IMR-90 (cell line): ENCODE data around the gene SLC6A6.
A peak's percentile ranks its signal among the peaks of the same experiment; 100 is the strongest.

Source experiments
- CEBPB ChIP-seq: IDR thresholded peaks from 2 replicates; pipeline ENCODE4 v1.6.1; 2012; ENCODE audit warnings: low read depth, low read length, improper control_type of control experiment
- MAFK ChIP-seq: IDR thresholded peaks from 2 replicates; pipeline ENCODE4 v1.6.1; 2012; ENCODE audit warnings: low read depth, low read length, improper control_type of control experiment
- MAZ ChIP-seq: IDR thresholded peaks from 2 replicates; pipeline ENCODE4 v1.6.1; 2012; ENCODE audit warnings: low read depth, mild to moderate bottlenecking, low read length, improper control_type of control experiment, moderate library complexity, borderline replicate concordance
- NFE2L2 ChIP-seq: fragments of 150-350 bp; IDR thresholded peaks from 2 replicates; pipeline ENCODE4 v1.6.1; 2016; ENCODE audit warnings: low read depth, mild to moderate bottlenecking, low read length
- POLR2A ChIP-seq: IDR thresholded peaks from 2 replicates; pipeline ENCODE4 v1.6.1; 2012; ENCODE audit warnings: mild to moderate bottlenecking, low read depth, low read length
- RAD21 ChIP-seq: IDR thresholded peaks from 2 replicates; pipeline ENCODE4 v1.6.1; 2012; ENCODE audit warnings: low read length, improper control_type of control experiment
- RFX5 ChIP-seq: IDR thresholded peaks from 2 replicates; pipeline ENCODE4 v1.8.0; 2012; ENCODE audit warnings: low read depth, mild to moderate bottlenecking, low read length, moderate library complexity
- SMC3 ChIP-seq: fragments of 150-350 bp; IDR thresholded peaks from 2 replicates; pipeline ENCODE4 v1.6.1; 2016; ENCODE audit warnings: low read depth, mild to moderate bottlenecking, antibody characterized with exemption, low read length, moderate library complexity
- TF ChIP-seq, protein P1 (sequence below): conservative IDR thresholded peaks from 2 replicates; pipeline ENCODE4 v1.5.1; 2012; ENCODE audit warnings: mild to moderate bottlenecking, low read depth, low read length, improper control_type of control experiment
- TF ChIP-seq, protein P2 (sequence below): fragments of 150-350 bp; IDR thresholded peaks from 2 replicates; pipeline ENCODE4 v1.6.1; 2017; ENCODE audit warnings: mild to moderate bottlenecking, antibody characterized with exemption, low read length, low read depth

DNA sequence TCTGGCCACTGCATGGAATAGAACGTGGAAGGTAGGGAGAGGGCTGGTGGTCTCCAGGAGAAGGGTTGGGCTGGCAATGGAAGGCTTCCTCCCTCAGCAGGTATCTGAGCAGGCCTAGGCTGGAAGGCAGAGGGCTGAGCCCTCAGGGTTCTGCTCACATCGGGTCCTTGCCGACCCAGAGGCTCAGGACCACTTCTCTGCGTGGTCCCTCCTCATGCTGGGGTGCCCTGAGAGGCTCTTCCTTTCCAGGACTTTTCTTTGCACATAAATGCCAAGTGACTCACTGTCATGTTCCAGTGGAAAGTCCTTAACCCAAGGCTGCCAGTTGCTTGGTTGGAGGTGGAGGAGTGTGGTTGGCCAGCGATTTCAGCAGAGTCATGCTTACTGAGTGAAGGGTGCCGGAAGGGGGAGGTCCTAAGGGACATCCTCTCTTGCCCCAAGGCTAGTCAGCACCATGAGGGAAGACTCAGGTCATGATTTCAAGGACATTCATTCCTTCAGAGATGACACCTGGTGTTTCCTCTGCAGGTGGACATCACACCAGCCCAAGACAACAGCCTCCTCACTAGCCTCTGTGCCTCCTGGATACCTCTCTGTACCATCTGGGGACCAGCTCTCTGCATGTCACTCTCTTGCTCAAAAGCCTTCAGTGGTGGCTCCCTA lies 8.2 kb downstream of the SLC6A6 start:
- TF ChIP-seq, protein P1, sequence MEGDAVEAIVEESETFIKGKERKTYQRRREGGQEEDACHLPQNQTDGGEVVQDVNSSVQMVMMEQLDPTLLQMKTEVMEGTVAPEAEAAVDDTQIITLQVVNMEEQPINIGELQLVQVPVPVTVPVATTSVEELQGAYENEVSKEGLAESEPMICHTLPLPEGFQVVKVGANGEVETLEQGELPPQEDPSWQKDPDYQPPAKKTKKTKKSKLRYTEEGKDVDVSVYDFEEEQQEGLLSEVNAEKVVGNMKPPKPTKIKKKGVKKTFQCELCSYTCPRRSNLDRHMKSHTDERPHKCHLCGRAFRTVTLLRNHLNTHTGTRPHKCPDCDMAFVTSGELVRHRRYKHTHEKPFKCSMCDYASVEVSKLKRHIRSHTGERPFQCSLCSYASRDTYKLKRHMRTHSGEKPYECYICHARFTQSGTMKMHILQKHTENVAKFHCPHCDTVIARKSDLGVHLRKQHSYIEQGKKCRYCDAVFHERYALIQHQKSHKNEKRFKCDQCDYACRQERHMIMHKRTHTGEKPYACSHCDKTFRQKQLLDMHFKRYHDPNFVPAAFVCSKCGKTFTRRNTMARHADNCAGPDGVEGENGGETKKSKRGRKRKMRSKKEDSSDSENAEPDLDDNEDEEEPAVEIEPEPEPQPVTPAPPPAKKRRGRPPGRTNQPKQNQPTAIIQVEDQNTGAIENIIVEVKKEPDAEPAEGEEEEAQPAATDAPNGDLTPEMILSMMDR: no peak
- TF ChIP-seq MAFK: peak; percentile 84
- no peak for TF ChIP-seq POLR2A
- TF ChIP-seq RAD21: no peak
- TF ChIP-seq CEBPB: no peak
- TF ChIP-seq, protein P2, sequence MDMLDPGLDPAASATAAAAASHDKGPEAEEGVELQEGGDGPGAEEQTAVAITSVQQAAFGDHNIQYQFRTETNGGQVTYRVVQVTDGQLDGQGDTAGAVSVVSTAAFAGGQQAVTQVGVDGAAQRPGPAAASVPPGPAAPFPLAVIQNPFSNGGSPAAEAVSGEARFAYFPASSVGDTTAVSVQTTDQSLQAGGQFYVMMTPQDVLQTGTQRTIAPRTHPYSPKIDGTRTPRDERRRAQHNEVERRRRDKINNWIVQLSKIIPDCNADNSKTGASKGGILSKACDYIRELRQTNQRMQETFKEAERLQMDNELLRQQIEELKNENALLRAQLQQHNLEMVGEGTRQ: no peak
- 0 out of 2 replicates have a peak, but pooled peaks have one; percentile 3 for TF ChIP-seq SMC3
- no peak for TF ChIP-seq RFX5
- no peak for TF ChIP-seq MAZ
- peak; percentile 99 for TF ChIP-seq NFE2L2
